GM18517 (cell line): ENCODE measurements around the gene XPA.
A peak's percentile ranks its signal among the peaks of the same experiment; 100 is the strongest.

Experiments
- ATAC-seq: cut with Tn5 transposase; IDR thresholded peaks from one replicate; pipeline ENCODE4 v1.9.1; 2021; ENCODE audit warnings: mild to moderate bottlenecking, moderate library complexity; ENCODE audit not compliant: unreplicated experiment

XPA gene

DNA sequence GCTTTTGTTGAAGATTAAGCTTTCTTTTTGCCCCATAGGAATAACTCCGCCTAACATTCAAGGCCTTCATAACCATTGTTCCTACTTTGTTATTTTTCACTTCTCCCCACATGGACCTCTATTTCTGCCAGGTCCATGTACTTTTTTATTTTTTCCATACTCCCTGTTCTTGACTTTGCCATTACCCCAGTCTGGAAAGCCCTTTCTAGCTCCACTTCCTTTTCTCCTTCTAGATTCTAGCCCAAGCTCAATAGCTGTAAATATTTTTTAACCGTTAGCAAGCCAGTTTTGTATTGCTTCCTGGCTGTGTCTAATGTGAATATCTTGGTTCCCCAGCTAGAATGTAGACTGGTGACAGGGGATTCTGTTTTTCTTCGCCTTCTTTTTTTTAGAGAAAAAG lies 37.4 kb downstream of the XPA start:
- ATAC-seq = no peak

DNA sequence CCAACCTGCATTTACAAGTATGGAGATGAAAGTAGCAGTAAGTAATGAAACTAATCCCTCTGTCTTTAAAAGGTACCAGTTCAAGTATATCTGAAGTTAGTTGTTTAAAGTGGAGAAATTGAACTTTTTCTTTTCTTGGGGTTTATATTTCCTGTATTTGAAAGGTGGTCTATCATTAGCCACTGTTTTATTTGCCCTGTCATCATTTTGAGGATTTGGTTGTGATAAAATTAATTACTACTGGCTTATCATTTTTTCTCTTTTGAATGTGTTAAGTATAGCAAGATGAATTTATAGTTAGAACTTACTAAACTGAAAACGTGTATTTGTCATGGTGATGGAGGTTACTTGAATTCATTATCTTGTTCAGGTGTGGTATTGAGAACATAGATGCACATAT lies 38.4 kb downstream of the XPA start:
- no peak for ATAC-seq

DNA sequence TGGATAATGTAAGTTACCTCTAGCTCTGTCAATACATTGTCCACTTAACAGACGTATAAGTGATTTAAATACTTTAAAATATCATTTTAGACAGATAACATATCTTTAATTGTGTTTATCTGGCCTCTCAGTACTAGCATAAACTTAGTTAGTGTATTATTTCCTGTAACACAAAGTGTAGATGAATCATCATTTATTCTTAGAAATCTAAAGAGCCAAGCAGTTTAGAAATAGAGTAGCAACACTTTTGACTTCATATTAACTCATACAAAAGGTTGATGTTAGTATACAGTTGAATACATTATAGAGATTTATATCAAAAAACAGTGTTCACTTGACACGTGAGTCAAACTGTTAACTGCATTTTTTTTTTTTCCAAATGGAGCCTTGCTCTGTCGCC lies 45.5 kb downstream of the XPA start:
- ATAC-seq = no peak

DNA sequence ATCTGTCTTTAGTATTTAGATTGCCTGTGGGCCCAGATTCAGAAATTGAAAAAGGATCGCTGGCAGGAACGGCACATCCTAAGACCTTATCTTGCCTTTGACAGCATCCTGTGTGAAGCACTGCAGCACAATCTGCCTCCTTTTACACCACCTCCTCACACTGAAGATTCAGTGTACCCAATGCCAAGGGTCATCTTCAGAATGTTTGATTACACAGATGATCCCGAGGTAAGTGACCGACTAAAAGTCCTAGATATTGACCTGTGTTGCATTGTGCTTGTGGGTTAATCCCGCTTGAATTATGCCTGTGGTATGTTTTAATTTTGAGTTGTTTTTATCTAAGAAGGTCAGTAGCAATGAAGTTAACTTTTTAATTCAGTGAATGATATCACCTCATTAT lies 49.1 kb downstream of the XPA start:
- ATAC-seq = no peak

DNA sequence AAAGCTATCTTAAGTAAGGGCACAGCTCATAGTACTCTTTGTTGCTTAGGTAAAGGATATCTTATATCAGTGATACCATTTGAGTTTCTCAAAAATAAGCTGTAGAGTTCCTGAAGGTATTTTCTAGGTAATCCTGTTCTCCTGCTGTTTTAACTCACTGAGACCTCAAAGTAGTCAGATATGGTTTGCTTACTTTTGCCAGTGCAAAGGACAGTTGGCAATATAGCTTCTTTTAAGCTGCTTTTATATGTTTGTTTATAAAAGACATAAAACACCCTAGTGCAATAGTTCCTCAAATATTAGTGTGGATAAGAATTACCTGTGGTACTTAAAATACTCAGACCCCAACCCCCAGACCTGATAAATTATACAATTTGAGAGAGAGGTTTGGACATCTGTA lies 51.4 kb downstream of the XPA start:
- ATAC-seq = no peak

DNA sequence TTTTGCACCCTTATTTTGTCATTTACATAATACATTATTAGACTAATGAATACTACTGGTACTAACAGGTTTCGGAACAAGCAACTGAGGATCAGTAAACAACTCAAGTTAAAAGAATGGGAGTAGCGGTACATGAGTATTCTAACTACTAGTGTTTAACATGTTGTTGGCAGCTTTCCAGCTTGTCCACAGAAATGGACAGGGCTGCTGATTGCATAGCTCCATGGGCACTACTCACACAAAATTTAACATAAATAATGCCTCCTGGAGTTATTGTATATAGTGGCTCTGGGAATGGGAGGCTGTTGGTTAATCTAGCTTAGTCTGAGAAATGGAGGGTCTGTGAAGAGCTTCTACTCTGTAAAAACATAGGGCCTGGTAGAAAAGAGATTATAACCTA lies 56.8 kb downstream of the XPA start:
- no peak for ATAC-seq

DNA sequence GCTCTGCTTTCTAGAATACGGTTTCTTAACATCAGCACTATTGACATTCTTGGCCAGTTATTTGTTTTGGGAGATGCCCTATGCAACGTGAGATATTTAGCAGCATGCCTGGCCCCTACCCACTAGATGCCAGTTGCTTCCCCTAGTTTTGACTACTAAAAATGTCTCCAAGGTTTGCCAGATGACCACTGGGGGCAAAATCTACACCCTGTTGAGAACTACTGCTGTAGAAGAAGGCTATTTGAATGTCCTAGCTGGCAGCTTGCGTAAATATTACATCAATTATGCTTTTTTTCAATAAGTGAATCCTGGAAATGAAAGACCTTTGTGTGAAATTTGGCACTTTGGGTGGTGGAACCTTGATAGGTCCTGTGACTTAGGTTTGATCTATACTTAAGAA lies 58.5 kb downstream of the XPA start:
- no peak for ATAC-seq

DNA sequence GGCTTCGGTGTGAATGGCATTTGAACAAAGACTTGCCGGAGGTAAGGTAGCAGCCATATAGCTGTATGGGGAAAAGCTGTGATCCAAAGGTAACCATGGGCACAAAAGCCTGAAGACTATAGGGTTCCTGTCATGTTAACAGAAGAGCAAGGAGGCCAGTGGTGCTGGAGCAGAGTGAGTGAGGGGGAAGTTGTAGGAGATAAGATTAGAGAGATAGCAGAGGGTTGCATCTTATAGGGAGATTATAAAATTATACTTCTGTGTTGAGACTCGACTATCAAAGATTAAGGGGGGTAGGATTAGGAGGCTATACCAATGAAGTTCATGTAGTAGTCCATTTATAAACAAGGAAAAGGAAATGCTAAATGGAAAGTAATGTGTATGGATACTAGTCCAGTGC lies 60.2 kb downstream of the XPA start:
- ATAC-seq = no peak

DNA sequence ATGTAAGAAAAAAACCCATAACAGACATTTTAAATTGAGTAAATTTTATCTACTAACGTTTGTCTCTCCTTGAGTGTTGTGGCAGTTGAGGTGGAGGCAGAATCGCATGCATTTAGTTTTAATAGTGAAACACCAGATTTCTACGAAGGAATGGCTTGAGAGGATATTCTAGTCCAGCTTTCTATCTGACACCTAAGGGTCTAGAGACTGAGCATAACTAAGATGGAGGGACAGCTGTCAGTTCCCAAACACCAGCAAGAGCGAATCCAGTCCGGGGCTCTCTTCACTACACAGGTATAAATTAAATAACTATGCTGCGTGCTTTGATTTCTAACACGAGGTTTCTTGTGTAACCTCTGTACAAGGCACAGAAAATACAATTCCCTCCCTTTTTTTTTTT lies 62.1 kb downstream of the XPA start:
- no peak for ATAC-seq

DNA sequence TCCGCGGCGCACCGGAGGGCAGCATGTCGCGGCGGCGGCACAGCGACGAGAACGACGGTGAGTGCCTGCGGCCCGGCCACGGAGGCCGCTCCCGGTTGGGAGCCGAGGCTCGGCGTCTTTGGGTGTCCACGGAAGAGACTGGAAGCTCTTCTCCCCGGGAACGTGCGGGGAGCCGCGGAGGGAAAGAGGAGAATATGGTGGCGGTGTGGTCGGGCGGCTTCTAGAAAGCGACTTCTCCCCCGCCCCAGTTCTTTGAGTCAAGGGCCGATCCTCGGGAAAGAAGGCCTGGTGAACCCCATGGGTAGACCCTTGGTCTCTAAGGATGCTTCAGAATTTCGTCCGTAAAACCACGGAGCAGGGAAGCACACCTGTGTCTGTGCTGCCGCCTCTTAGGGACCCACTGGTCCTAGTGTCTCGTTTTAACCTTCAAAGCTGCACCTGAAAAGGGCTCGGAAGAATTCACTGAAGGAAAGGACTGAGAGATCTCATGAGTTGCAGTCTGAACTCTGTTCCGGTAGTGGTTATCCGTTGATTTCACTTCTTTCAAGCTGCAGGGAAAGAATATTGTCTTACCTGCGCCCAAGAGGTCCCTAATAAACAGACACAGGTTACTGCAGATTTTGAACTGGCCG lies 63.2 kb downstream of the XPA start:
- peak; percentile 10 for ATAC-seq

DNA sequence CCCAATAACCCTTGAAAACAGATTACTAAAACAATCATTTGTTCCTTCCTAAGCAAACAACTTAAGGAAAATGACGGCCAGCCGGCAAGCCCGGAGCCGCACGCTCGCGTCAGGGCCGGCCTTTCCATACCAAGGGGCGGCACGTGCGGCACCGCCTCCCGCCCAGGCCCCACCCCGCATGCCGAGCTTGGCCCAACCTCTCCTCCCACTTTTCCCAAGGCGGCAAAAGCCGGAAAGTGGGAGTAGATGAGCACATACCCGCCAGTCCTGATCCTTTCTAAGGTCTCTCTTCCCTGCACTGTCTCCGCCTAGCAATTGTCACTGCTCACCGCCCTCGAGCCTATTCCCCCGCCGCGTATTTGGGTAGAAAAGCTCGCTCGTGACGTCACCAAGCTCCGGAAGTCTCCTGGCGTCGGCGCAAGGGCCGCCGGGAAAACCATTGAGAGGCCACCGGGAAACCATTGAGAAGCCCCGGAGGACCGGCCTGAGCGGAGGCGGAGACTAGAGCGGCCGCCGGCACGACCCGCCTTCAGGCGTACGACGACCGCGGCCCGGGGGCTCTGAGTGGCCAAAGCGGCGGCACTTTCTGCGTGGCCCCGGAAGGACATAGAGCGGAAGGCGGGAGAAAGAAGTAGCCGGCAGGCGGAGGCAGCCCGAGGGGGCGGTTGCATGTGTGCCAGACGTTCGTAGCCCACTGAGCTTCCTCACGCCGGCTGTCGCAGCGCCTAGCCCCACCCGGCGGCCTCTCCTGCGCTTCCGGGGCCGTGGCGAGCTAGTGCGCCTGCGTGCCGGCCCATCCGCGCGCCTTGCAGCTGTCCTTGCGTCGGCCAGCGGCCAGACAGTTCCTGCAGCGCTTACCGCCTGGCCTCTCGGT lies 63.9 kb downstream of the XPA start, which contains the start of the genes NCBP1 and TSTD2:
Gene NCBP1, plus strand, starts transcription at position 837 of the 874 bp plus-strand sequence. CDS start 61 bp downstream, outside the sequence.
Gene TSTD2, minus strand, starts transcription at position 384 of the 874 bp plus-strand sequence. CDS start 5,806 bp downstream, outside the sequence.
- peak; percentile 86 for ATAC-seq

DNA sequence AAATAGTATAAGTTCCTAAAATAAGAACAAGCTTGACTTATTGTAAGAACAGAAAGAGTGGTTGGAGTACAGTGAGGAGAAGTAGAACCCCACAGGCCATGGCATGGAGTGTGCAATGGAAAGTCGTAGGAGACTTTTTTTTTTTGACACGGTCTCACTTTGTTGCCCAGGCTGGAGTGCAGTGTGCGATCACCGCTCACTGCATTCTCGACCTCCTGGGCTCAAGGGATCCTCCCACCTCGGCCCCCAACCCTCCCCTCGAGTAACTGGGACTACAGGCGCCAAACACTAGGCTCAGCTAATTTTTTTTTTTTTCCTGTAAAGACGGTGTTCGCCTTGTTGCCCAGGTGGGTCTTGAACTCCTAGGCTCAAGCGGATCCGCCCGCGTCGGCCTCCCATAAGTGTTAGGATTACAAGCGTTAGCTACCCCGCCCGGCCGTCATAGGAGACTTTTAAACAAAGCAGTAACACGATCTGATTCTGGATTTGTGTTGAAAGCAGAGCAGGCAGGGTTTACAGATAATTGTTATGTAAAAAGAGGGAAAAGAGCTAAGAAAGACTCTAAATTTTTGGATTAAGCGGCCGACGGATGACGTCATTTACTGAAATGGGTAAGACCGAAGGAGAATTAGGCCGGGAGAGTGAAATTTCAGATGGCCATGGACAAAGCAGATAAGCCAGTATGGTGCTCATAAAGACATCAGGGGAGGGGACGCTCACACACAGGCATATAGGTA lies 64.7 kb downstream of the XPA start:
- ATAC-seq = peak; percentile 14

DNA sequence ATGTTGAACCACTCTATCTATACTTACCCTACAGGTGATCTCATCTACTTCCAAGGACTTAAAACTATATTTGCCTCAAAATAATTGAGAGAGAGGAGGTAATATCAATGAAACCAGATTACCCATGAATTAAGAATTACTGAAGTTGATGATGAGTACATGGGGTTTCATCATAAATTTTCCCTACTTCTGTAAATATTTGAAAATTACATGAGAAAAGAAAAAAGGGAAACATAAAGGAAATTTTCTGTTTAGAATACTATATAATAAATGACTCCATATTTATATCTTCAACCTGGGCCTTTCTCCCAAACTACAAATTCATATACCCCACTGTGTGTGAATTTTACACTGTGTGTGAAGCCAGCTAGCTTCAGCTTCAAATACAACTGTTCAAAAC lies 66.5 kb downstream of the XPA start:
- ATAC-seq = no peak

DNA sequence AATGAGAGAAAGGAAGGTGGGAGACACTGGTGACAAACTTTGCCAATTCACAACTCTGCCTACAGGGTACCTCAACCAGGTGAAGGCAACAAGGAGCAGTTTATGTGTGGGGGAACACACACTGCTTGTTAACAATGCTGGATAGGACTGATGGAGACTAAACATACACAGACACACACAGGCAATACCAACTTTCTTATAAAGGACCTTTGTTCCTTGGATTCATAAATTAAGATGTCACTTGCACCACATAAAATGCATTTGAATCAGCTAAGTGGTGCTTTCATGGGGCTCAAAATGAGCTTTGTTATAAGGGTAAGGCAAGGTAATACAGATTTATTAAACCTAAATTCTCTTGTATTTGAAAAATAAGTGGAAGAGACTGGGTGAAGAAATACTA lies 68.0 kb downstream of the XPA start:
- ATAC-seq = no peak

DNA sequence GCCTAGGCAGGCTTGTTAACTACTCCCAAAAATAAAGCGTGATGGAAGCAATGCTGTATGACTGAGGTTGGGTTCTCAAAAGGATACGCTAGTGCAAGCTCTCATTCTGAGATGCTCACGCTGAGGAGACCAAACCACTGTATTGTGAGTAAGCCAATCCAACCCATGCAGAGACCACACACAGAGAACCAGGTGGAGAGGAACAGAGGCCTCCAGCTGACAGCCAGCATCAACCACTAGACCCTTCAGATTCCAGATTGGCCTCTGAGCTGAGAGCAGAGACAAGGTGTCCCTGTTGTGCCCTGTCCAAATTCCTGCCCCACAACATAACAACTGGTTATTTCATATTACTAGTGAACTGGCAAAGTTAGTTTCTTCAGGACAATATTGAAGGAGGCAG lies 68.5 kb downstream of the XPA start:
- ATAC-seq = no peak

DNA sequence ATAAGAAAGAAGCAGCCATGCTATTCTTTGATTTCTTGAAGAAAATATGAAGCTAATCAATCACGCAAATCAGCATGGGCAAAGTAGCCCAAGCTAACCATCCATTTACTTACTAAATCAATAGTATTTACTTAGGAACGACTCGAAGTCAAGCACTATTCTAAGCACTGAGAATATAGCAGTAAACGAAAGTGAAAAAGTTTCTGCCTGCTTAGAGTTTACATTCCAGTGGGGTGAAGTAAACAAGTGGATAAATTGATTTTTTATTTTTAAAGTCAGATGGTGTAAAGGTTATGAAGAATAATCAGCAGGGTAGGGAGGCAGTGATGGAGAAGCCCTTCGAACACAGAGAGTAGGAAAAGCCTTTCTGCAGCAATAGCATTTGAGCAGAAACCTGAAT lies 69.5 kb downstream of the XPA start:
- ATAC-seq = no peak

DNA sequence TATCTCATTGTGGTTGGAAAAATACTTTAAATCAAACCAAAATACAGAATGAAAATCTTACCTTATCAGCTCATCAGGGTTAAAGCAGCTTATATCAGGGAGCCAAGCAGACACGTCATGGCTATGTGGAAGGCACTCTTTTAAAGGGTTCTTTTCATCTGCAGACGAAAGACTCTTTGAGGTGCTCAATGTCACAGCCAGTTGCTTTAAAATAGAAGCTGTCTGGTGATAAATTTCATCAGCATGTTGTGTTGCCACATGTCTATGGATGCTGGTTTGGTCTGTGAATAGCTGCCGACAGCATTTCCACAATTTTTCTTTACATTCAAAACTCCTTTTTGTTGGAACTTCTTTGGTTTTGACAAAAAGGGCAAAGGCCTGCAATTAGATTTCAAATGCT lies 71.5 kb downstream of the XPA start:
- ATAC-seq = no peak
